Measurements from ENCODE around the gene NSD2.

- TF ChIP-seq, protein P1, sequence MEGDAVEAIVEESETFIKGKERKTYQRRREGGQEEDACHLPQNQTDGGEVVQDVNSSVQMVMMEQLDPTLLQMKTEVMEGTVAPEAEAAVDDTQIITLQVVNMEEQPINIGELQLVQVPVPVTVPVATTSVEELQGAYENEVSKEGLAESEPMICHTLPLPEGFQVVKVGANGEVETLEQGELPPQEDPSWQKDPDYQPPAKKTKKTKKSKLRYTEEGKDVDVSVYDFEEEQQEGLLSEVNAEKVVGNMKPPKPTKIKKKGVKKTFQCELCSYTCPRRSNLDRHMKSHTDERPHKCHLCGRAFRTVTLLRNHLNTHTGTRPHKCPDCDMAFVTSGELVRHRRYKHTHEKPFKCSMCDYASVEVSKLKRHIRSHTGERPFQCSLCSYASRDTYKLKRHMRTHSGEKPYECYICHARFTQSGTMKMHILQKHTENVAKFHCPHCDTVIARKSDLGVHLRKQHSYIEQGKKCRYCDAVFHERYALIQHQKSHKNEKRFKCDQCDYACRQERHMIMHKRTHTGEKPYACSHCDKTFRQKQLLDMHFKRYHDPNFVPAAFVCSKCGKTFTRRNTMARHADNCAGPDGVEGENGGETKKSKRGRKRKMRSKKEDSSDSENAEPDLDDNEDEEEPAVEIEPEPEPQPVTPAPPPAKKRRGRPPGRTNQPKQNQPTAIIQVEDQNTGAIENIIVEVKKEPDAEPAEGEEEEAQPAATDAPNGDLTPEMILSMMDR (IDR thresholded peaks at IDR 0.05; ENCODE audit: poor library complexity), result no peak
- TF ChIP-seq EZH2 (IDR thresholded peaks at IDR 0.05; ENCODE audit: borderline replicate concordance), result no peak
Measured at GRCh38 chr4:1895971-1896657, 24.9 kb downstream of the NSD2 start.
